ENCODE measurements around the gene GINS2.

DNA sequence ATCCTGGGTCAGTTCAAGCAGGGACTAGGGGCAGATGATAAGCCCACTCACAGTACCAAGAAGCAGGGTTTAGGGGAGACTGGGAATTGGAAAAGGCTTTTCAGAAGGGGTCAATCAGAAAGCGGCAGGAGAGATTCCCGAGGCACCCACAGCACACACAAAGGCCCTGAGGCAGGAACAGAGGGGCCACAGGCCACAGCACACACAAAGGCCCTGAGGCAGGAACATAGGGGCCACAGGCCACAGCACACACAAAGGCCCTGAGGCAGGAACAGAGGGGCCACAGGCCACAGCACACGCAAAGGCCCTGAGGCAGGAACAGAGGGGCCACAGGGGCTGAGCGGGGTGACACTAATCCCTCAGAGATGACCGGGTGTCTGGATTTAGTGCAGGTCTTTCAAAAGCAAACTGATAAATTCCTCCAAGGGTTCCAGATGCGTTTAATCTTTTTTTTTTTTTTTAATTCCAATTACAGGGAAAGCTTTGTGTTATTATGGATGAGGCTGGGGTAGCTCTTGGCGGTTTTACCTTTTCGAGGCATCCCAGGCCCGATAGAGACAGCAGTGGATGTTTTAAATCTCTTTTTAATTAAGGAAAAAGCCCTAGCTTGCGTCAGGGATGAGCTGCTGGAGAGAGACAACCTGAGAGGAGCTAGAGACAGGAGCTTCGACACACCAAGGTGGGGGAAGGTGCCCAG lies 31.0 kb upstream of the GINS2 start:
- TF ChIP-seq, protein P1, sequence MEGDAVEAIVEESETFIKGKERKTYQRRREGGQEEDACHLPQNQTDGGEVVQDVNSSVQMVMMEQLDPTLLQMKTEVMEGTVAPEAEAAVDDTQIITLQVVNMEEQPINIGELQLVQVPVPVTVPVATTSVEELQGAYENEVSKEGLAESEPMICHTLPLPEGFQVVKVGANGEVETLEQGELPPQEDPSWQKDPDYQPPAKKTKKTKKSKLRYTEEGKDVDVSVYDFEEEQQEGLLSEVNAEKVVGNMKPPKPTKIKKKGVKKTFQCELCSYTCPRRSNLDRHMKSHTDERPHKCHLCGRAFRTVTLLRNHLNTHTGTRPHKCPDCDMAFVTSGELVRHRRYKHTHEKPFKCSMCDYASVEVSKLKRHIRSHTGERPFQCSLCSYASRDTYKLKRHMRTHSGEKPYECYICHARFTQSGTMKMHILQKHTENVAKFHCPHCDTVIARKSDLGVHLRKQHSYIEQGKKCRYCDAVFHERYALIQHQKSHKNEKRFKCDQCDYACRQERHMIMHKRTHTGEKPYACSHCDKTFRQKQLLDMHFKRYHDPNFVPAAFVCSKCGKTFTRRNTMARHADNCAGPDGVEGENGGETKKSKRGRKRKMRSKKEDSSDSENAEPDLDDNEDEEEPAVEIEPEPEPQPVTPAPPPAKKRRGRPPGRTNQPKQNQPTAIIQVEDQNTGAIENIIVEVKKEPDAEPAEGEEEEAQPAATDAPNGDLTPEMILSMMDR (IDR thresholded peaks at IDR 0.05) = no peak
- TF ChIP-seq POLR2AphosphoS5 (IDR thresholded peaks at IDR 0.05; ENCODE audit: insufficient read depth in 1 of 2, low read depth in 1 of 2) = no peak
- no peak for TF ChIP-seq POLR2A (IDR thresholded peaks at IDR 0.05)

Measured in vagina (tissue), 2 donors.